ENCODE results near the gene LSR. TPM values are rescaled to one million over a fixed set of nuclear protein-coding genes. Genes with fewer than 3 reads are reported as not detected.

The LSR gene
- total RNA-seq, 2 experiments from 2014 or later, result 20.0 to 20.6 TPM

DNA sequence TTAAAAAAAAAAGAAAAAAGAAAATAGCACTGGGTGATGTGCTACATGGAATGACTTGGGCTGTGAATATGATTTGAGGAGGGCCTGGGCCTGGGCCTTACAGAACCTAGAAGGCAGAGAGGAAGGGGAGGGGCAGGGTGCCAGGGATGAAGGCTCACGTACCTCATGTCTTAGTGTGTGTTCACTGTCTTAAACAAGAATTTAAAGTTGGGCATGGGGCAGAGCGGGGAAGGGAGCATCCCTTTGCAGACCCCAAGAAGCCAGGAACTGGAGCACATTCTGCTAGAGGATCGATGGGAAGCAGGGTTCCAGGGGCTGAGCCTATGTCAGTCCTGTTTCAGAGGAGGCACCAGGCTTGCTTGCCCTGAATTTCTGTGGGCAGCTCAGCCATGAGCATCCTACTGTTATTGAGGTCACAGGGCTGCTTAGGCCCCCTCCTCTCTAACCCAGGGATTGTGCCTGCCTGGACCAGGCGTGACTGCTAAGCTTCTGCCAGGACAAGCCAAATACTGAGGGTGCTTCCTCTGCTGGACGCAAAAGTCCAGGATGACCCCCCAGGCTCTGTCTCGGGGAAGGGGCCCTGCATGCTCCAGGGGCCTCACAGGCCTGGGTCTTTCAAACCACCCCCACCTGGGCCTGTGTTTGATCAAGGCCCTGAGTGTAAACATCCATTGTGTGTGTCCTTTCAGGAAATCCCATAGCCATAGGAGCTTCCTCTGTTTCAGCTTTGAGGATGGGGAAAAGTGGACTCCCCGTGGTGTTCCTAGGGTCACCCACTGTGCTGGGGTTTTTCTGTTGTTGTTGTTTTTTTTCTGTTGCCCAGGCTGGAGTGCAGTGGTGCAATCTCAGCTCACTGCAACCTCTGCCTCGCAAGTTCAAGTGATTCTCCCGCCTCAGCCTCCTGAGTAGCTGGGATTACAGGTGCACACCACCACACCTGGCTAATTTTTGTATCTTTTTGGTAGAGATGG is 4.8 kb downstream of the LSR start:
- peaks cover 40% of the 10 kb centered on the region for H3K4me1 Mint-ChIP-seq (ENCODE audit: low read depth)
- no peak overlapping the region for H3K27ac Mint-ChIP-seq
- ATAC-seq (no peak), DNase-seq (no peak)
- no peak overlapping the region for H3K4me3 Mint-ChIP-seq
- no peaks in the 10 kb centered on the region for H3K9me3 Mint-ChIP-seq
- POLR2A ChIA-PET, result interaction anchor here (1.0 kb wide), 2 partner anchors 8 to 13 kb away, joined by 3 read pairs; no protein-coding TSS in a partner anchor
- CTCF ChIA-PET, result interaction anchor here (2.0 kb wide), 1 partner anchor 187 kb away, joined by 6 read pairs; no protein-coding TSS in a partner anchor
- H3K36me3 Mint-ChIP-seq (ENCODE audit: low read depth), result peaks cover 17% of the 10 kb centered on the region
- H3K27me3 Mint-ChIP-seq, result no peaks in the 10 kb centered on the region
- TF ChIP-seq, protein P1, sequence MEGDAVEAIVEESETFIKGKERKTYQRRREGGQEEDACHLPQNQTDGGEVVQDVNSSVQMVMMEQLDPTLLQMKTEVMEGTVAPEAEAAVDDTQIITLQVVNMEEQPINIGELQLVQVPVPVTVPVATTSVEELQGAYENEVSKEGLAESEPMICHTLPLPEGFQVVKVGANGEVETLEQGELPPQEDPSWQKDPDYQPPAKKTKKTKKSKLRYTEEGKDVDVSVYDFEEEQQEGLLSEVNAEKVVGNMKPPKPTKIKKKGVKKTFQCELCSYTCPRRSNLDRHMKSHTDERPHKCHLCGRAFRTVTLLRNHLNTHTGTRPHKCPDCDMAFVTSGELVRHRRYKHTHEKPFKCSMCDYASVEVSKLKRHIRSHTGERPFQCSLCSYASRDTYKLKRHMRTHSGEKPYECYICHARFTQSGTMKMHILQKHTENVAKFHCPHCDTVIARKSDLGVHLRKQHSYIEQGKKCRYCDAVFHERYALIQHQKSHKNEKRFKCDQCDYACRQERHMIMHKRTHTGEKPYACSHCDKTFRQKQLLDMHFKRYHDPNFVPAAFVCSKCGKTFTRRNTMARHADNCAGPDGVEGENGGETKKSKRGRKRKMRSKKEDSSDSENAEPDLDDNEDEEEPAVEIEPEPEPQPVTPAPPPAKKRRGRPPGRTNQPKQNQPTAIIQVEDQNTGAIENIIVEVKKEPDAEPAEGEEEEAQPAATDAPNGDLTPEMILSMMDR (IDR thresholded peaks at IDR 0.05), result no peak
- intact Hi-C loops (cut with micrococcal nuclease), result no loop called here

DNA sequence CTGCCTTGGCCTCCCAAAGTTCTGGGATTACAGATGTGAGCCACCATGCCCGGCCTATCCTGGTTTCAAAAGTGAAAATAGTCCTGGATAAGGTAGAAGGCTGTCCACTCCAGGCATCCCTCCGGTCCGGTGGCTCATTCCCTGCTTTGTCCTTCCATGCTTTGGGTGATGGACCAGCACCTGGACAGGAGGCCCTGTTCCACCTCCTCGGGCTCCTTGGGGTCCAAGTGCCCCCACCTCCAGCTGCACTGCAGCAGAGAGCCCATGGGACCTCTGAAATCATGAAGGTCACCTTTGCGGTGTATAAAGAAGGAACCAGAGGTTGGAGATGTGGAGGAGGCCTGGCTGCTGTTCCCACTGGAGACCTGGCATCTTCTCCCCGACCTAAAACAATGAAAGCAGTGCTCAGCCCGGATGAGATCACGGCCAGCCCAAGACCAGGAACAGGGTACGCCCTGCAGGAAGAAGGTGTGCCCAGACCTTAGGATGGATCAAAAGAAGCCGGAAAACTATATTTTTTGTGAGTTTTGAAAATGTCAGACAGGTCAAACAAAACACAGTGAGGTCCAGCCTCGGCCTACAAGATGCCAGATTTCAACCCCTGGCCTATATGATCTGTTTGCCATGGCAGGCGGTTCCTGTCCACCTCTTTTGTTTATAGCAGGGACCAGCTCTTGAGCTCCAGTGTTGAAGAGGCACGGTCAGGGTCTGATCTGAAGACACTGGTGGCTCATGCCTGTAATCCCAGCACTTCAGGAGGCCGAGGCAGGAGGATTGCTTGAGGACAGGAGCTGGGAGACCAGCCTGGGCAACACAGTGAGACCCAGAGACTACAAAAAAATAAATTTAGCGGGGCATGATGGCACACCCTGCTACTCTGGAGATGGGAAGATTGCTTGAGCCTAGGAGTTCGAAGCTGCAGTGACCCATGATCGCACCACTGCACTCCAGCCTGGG is 5.8 kb downstream of the LSR start:
- ATAC-seq, result no peak
- intact Hi-C loops (cut with micrococcal nuclease), result no loop called here
- ChIA-PET POLR2A (interaction anchor here (0.6 to 2.3 kb wide), 2 partner anchors 10 to 232 kb away, joined by 3 to 11 read pairs; no protein-coding TSS in a partner anchor), CTCF (interaction anchor here (0.6 to 2.0 kb wide), 3 partner anchors 10 to 188 kb away, joined by 3 to 6 read pairs (median 3); no protein-coding TSS in a partner anchor)
- peaks cover 36% of the 10 kb centered on the region for H3K4me1 Mint-ChIP-seq (ENCODE audit: low read depth)
- H3K4me3 Mint-ChIP-seq, result no peak overlapping the region
- TF ChIP-seq, protein P1 (IDR thresholded peaks at IDR 0.05), result no peak
- H3K27me3 Mint-ChIP-seq, result no peaks in the 10 kb centered on the region
- H3K9me3 Mint-ChIP-seq, result no peaks in the 10 kb centered on the region
- H3K27ac Mint-ChIP-seq, result no peak overlapping the region
- H3K36me3 Mint-ChIP-seq (ENCODE audit: low read depth), result peaks cover 15% of the 10 kb centered on the region
- DNase-seq, result no peak

DNA sequence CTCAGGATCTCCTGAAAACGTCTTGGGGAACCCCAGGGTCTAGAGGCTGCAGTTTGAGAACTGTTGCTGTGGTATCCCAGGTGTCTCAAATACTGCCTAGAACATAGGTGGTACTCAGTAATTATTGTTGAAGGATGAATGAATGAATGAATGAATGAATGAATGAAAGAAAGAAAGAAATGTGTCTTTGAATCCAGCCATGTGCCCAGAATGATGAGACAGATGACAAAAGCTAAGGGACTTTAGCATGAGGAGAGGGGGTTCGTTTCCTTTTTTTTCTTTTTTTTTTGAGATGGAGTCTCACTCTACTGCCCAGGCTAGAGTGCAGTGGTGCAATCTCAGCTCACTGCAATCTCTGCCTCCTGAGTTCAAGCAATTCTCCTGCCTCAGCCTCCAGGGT is 7.8 kb downstream of the LSR start:
- Mint-ChIP-seq H3K27ac (no peak overlapping the region), H3K4me1 (ENCODE audit: low read depth) (peaks cover 25% of the 10 kb centered on the region), H3K9me3 (no peaks in the 10 kb centered on the region), H3K27me3 (no peaks in the 10 kb centered on the region), H3K4me3 (no peak overlapping the region), H3K36me3 (ENCODE audit: low read depth) (peaks cover 4% of the 10 kb centered on the region)
- ChIA-PET CTCF (interaction anchor here (1.1 to 1.7 kb wide), 2 partner anchors 13 to 115 kb away, joined by 3 read pairs; no protein-coding TSS in a partner anchor), POLR2A (interaction anchor here (1.3 to 2.3 kb wide), 2 partner anchors 9 to 16 kb away, joined by 4 to 11 read pairs; no protein-coding TSS in a partner anchor)
- TF ChIP-seq, protein P1 (IDR thresholded peaks at IDR 0.05), result no peak
- intact Hi-C loops (cut with micrococcal nuclease), result no loop called here
- ATAC-seq, result no peak
- DNase-seq, result no peak

DNA sequence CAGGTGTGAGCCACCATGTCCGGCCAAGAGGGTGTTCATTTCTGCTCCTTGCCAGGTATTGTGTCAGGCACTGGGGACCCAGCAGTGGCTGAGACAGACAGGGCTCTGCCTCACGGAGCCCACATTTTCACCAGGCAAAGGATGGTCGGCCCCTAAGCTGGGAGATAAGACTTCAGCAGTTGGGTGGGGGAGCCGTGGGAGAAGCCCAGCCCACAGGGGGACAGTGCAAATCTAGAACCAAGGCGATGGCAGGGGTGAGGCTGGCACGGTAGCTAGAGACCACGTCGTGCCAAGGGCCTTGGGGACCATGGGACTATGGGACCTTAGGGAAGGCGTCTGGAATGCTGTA is 8.3 kb downstream of the LSR start:
- intact Hi-C loops (cut with micrococcal nuclease), result no loop called here
- DNase-seq (no peak), ATAC-seq (no peak)
- no peak overlapping the region for H3K4me3 Mint-ChIP-seq
- POLR2A ChIA-PET, result interaction anchor here (1.3 kb wide), 1 partner anchor 16 kb away, joined by 4 read pairs; no protein-coding TSS in a partner anchor
- H3K9me3 Mint-ChIP-seq, result no peaks in the 10 kb centered on the region
- peaks cover 3% of the 10 kb centered on the region for H3K36me3 Mint-ChIP-seq (ENCODE audit: low read depth)
- no peaks in the 10 kb centered on the region for H3K27me3 Mint-ChIP-seq
- H3K27ac Mint-ChIP-seq, result no peak overlapping the region
- peaks cover 24% of the 10 kb centered on the region for H3K4me1 Mint-ChIP-seq (ENCODE audit: low read depth)
- CTCF ChIA-PET, result interaction anchor here (1.1 to 1.7 kb wide), 2 partner anchors 13 to 115 kb away, joined by 3 read pairs; no protein-coding TSS in a partner anchor
- TF ChIP-seq, protein P1 (IDR thresholded peaks at IDR 0.05), result no peak
